Stimulated activated CD8-positive, alpha-beta memory T cell treated with anti-CD3 and anti-CD28 coated beads, Interleukin-4, amount 100 ng/mL, for 24 hours (primary cell): ENCODE results near the gene MAN2A1.
"Not testable (repeated sequence)": the region's sequence is repeated elsewhere in the genome, so short reads cannot be mapped to it uniquely, and the experiment has no call there.

ENCODE experiments used
- DNase-seq: peaks from one replicate; pipeline ENCODE4 v3.0.0-alpha.2; 2020; ENCODE audit warnings: low read depth

MAN2A1 gene

DNA sequence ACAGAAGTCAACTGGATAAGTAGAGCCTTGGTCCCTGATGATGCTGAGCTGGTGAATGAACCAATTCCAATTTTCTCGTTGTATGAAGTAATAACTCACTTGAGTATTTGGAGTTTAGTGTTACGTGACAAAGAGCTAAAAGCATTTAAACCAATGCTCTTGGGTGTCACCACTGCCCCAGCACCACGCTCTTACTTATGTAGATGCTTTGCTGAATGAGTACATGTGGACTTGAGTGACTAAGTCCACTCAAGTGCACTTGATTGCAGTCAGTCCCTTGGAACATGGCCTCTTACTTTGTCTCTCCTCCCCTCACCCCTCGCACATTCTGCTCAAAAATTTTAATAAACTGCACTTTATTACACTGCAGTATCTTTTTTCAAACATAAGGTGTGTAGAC, 184.0 kb downstream of the MAN2A1 start:
- DNase-seq, result no peak

DNA sequence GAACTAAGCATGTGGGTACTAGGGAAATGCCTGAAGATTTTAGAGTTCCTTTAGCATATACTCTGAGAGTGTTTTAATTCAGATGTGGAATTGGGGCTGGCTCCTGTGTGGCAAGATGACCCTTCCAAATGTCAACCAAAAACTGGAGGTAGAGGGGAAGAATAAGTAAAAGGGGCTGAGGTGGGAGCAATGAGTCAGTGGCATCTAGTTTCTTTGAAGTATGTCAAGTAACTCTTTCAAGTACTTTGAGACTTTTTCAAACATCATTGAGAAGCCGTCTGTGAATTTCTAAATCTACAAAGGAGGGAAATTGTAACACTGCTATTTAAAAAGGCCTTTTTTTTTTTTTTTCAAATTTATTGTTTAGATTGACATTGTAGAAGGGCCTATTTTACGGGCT, 184.4 kb downstream of the MAN2A1 start:
- DNase-seq, result no peak

DNA sequence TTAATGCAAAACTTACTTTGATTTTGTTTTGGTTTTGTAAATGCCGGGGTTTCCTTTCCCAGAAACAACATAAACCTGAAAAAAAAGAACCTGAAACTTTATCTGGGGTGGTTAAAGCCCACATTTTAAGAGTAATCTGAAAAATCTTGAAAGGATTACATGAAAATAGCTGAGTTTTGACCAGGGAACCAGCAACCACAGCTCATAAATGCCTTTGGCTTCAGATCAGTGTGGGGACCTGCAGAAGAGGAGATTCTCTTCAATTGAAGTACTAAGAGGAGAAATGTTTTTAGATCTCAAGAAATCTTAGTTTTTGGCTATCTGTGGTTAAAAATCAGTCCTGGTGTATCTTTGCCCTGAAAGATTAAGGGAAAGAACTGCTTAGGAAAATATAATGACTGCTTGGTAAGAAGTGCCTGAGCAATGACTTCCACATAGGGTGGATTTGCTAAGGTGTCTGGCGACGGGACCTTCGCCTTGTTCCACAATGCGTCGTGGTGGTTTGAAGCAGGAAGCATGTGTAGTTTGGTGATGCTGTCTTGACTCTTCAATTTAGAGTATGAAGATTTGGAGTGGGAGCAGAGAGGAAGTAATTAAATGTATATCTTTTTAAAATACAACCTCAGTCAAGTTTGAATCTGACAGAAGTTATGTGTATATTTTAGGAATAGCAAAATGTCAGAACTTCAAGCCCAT, 186.5 kb downstream of the MAN2A1 start:
- no peak for DNase-seq

DNA sequence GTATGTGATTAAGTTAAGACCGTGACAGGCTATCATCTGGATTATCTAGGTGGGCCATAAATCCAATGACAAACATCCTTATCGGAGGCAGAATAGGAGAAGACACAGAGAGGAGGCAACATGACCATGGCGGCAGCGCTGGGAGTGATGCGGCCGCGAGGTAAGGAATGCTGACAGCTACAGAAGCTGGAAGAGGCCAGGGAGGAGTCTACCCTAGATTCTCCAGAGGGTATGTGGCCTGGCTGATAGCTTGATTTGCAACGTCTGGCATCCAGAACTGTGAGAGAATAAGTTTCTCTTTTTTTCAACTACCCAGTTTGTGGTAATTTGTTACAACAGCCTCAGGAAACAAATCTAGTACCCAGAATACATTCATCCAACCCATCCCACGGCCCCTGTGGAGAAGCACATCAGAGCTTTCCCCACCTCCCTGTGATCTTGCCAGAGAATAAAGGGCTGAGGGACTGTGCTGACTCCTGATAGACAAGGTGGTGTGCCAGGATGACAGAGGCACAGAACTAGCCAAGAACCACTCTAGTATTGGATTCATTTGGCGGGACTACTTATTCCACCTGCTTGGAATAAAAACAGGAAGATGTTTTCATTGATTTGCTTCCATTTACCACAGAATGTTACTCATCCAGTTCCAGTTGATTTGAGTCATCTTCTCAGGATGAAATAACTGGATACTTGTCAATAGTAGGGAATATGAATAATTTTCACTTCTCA, 187.4 kb downstream of the MAN2A1 start:
- DNase-seq, result no peak

DNA sequence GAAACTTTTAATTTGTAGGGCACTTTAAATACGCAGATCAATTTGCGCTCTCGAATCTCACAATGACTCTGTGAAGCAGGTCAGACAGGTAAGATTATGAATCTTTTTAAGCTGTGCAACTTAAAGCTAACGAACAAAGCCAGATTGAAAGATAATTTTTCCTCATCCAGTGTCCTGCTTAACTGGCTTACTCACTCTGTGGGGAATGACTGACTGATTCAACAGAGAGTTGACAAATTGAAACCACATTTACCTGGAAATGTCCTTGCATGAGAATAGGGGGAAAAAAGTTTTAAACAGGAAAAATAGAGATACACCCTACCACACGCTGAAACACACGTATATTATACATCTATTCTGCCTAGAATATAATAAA, 187.9 kb downstream of the MAN2A1 start:
- no peak for DNase-seq

DNA sequence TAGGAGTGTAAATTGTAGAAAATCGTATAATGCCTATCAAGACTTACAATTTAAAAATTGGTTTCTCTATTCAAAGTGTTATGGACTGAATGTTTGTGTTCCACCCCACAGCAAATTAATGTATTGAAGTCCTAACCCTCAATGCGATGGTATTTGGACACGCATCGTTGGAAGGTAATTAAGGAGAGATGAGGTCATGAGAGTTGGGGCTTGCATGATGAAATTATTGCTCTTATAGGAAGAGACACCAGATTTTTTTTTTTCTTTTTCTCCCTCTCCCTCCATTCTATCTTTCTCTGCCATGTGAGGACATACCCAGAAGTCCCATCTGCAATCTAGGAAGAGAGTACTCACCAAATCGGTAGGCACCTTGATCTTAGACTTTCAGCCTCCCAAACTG, 189.2 kb downstream of the MAN2A1 start:
- DNase-seq, result no peak

DNA sequence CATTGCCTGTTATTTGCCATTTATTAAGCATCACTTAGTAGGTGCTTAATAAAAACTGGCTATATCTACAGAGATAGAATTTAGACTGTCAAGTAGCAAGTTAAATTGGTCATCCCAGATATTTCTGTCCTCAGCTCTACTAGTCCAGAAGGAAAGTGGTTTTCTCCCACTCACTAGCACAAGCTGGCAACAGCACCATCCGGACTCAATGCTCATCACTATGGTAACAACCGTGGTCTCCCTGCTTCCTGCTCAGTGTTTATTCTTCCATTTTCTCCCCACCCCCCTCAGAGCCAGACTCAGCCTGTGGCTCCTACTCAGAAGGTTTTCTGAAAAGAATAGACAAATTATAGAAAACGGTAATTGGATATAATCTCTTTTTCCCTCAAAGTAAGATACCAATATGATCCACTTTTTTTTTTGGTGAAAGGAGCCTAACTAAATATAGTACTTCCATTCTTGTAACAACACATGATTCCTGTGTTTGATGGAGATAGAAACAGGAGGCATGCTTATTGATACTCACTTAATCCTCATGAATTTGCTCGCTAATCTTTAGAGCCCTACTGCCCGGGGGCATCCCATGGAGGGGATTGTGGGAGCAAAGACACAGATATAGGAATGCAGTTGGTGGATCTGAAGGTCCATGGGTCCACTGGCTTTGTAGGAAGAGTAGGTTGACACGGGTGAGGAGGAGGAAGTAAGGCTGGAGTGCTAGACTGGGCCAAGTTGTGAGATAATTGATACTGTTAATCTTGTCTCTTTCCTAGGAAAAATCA, 191.4 kb downstream of the MAN2A1 start:
- no peak for DNase-seq

DNA sequence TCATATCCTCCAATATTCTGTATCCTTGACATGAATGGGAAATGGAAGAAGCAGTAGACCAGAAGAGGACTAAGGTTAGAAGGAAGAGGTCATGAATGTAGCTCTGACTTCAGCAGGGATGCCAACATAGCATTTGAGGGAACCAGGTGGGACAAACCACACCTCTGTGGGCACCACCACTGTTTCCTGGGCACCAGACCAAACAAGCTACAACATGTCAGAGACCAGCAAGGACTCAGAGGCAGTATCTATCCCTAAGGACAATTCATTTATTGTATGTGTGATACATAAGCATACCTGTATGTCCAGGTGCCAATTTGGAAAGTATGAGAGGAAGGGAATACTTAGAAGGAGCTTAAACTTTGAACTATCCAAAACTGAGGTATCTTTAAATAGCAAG, 192.8 kb downstream of the MAN2A1 start:
- DNase-seq, result no peak

DNA sequence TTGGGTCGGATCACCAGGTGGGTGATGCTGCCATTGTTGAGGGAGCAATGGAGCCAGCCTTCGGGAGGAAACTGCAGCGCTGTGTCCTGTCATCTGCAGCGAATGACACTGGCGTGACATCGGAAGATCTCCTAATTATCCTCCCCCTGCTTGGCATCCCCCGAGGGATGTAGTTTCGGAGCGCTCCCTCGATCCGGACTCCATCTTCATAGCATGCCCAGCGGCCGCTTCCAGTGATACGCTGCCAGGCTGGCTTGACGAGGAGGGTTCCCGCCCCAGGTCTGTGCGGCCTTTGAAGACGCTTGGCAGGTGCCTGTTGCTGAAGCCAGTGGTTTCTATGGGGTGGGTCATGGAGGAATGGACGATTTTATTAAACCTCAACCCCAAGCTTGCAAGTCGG, 194.9 kb downstream of the MAN2A1 start:
- DNase-seq, result no peak

DNA sequence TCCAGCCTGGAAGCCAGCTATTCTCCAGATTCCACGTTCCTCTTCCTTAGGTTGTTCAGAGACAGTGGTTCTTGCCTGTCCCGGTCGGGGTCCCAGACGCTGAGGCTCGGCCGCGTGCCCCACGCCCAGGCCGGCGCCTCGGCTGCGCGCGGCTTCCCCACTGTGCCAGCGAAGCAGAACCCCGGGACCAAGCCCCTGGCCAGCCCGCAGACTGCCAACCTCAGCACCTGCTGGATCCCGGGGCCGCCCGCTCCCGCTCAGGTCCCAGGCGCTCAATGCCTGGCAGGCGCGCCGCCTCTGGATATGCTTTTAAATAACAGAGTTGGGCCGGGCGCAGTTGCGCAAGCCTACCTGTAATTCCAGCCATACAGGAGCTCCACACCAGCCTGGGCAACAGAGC, 195.5 kb downstream of the MAN2A1 start:
- no peak for DNase-seq

DNA sequence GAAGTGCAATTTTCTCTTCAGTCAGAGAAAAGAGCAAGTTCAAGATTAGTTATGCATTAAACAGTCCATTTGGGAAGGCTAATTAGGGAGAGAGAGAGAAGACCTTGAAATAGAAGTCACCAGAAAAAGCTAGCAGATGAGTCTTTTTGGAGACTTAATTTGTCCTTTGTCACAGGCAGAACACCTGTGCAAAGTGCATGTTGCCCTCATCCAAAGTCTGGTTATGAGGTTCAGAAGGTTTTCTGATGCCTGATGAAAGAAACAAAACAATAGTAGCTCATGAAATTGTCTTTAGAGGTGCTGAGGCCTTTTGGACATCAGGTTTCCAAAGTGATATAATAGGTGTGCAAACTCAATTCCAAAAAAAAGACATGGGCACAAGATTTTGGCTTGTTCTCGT, 199.3 kb downstream of the MAN2A1 start:
- no peak for DNase-seq

DNA sequence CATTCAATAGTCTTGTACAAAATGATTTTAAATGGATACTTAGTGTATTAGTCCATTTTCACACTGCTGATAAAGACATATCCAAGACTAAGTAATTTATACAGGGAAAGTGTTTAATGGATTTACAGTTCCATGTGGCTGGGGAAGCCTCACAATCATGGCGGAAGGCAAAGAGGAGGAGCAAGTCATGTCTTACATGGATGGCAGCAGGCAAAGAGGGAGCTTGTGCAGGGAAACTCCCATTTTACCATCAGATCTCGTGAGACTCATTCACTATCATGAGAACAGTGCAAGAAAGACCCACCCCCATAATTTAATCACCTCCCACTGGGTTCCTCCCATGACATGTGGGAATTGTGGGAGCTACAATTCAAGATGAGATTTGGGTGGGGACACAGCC, 203.5 kb downstream of the MAN2A1 start:
- DNase-seq, result not testable (repeated sequence)

DNA sequence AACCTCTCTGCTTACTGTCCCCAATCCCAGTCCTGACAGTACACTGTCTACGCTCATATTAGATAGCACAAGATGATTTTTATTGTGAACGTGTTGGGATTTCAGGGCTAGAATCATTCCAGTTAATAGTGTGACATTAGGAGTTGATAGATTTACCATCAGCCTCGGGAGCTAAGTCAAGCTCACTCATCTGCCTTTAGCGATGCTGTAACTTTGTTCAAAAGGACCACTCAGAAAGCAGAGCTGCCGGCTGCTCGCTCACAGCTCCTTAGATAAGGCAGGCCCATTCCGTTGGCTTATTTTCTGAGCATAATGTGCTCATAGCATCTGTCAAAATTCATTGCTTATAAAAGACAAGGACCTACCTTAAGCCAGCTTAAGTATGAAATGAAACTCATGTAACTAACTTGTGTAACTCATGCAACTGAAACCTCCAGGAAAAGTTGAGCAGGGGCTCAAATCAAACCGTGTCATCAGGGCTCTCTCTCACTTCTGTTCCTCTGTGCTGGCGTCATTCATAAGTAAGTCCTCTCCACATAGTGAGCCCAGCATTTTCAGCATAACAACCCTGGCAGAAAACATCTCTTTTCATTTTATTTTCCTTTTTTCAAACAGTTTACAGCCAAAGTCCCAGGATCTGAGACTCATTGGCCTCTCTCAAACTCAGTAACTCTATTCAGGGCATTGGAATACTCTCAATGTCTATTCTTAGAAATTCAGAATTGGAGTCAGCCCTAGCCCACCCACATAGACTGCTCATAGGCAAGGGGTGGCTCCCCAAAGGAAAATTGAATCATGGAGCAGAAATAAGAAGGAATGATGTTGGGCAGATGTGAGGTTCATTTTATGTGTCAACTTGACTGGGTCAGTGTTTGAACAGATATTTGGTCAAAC, 208.8 kb downstream of the MAN2A1 start:
- no peak for DNase-seq

DNA sequence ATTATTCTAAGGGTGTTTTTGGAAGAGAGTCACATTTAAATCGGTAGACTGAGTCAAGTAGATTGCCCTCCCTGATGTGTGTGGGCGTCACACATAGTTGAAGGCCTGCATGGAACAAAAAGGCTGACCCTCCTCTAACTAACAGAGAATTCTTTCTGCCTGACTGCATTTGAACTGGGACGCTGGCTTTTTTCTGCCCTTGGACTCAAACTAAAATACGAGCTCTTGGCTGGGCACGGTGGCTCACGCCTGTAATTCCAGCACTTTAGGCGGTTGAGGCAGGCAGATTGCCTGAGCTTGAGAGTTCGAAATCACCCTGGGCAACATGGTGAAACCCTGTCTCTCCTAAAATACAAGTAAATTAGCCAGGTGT, 209.4 kb downstream of the MAN2A1 start:
- DNase-seq, result no peak

DNA sequence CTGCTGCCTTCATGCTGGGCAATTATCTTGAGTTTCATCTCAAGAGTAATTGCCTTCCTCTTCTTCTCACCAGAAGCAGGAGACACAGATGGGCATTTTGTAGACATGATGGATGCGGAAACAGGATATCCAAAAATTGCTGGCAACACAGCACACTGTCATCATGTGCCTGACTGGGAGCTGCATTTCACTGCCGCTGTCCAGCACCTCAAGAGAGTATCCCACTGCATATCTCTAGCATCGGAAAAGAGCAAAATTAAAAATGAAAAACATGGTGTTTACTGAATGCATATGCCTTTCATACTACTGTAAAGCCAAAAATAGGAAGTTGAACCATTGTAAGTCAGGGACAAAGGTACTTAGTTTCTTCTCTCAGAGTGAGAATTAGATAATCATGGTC, 210.7 kb downstream of the MAN2A1 start:
- DNase-seq, result no peak

DNA sequence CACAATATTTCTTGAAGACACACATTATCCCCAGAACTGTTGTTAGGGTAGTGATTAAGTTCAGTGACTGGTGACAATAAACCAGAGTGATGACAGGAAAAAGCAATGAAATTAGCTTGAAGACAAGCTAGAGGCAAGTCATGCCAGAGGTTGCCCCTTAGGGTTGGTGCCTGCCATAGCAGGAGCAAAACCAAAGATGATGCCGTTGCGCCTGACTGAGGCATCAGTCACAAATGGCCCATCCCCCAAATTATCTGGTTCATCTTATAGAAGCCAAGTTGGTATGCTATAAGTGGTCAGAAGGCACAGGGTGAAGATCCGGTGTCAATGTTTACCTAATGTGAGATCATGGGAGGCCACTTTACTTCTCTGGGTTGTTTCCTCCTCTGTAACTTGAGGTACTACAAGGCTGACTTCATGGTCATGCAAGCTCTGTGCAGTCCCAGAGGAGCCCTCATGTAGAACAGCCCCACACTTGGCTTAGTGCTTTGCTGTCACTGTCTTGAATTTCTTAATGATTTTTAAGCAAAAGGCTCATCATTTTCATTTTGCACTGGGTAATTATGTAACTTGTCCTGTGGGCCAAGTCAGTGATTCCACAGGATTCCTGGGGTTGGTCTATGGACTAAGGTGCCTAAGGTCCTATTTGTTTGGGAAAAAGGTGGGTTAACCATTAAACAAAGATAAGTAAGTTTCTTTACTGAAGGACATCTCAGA, 211.3 kb downstream of the MAN2A1 start:
- no peak for DNase-seq

DNA sequence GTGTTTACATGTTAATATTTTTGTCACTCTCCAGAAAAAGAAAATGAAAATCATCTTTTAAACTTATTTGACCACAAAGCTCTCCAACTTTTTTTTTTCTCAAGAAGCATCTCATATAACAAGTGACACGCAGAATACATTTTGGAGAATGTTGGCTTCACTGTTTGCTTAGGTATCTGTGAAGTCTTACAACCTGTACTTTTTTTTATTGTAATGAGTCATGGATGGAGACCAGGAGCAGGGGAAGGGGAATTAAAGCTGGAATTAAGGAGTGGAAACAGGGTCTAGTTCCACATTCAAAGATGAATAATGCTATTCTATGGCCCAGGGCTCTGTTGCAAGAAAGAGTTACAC, 211.9 kb downstream of the MAN2A1 start:
- no peak for DNase-seq

DNA sequence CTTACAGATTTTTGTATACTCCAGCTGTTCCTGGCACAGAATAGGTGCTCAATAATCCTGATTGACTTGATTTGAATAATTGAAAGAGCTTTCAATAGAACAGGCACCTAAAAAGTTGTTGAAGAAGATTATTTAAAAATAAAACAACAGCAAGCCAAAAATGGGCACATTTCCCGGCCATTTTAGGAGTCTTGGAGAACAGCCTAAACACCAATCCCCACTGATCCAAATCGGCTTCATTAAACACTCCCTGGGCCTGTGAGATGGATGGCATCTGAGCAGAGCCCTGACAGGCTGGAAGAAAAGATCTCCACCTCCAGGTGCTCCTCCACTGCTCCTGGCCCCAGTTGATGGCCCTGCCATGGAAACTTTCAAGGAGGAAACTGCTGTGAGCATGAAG, 213.3 kb downstream of the MAN2A1 start:
- no peak for DNase-seq

DNA sequence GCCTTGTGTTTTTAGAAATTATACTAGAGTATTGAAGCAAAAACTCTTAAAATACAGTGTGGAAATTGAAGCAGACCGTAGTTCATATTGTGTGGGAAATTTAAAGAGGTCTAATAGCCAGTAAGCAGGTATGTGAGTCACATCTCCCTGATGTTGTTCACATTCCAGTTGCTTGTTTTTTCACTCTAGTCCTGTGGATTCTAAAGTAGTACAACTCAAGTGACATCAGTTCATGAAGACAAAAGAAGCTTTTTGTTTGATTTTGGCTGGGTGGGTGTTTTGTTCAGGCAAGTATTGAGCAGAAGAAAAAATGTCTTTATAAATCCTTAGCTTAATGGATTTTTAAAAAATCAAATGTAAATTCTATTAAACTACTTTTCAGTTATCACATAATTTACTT, 216.2 kb downstream of the MAN2A1 start:
- no peak for DNase-seq

DNA sequence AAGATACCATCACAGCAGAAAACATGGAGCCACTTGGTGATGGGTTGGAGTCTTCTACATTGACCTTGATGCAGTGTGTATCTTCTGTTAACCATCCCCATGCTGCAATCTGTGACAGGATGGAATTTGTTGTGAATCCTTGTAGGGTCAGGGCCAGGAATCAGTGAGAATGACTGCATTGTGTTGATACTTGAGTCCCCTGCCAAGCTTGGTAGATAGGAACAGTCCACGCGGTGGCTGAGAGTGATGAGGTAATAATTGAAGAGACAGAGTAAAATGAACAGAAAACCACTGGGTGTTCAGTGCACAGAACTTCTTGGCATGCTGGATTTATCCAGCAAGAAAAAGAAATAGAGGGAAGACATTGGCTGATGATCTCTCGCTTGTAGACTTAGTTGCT, 217.5 kb downstream of the MAN2A1 start:
- no peak for DNase-seq

DNA sequence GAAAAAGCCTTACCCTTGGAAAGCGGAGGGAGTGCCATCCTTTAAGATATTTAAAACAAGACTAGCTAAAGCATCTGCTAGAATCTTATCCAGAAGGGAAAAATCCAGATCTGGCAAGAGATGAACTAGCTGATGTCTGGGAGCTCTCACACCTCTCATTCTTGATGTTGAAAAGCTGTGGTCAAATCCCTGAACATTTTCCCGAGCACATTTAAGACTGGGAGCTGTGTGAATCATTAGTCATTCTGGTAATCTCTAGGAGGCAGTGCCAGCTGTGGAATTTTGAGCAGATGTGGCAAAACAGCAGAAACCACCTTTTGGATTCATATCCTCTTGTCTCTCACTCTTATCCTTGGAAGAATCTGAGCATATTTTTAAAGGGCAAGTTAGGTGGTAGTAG, 218.0 kb downstream of the MAN2A1 start:
- DNase-seq, result no peak

DNA sequence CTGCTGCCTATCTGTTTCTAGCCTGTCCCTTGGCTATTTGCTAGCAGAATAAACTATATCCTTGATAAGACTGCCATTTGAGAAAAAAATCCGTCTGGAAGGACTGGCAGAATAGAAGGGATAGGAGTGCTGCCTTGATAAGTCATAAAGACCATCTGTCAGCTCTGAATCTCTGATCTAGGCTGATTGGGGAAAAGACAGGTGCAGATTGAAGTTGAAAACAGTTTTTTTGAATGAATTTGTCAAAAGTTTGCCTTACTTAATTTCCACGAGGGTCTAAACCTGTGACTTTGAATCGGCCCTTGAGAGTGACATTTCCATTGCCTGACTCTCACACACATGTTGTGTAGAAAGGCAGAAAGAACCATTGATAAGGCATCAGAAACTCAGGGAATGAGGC, 218.6 kb downstream of the MAN2A1 start:
- DNase-seq, result no peak
